Stimulated activated naive CD8-positive, alpha-beta T cell treated with anti-CD3 and anti-CD28 coated beads, Interleukin-15, Interleukin-2, amounts not matched to agents 100 ng/mL and 50 ng/mL, for 24 hours (primary cell): ENCODE data around the gene BAZ1A.
A peak's percentile ranks its signal among the peaks of the same experiment; 100 is the strongest.

Experiments
- H3K27ac Mint-ChIP-seq: one replicate; pipeline ENCODE4 v1.8.0; 2021; ENCODE audit warnings: mild to moderate bottlenecking, mixed read lengths
- H3K27me3 Mint-ChIP-seq: one replicate; pipeline ENCODE4 v1.8.0; 2021; ENCODE audit warnings: mixed read lengths
- H3K36me3 Mint-ChIP-seq: one replicate; pipeline ENCODE4 v1.8.0; 2021; ENCODE audit warnings: low read depth, mixed read lengths
- H3K4me1 Mint-ChIP-seq: one replicate; pipeline ENCODE4 v1.8.0; 2021; ENCODE audit warnings: low read depth, mixed read lengths
- H3K4me3 Mint-ChIP-seq: one replicate; pipeline ENCODE4 v1.8.0; 2021; ENCODE audit warnings: mild to moderate bottlenecking, mixed read lengths
- H3K9me3 Mint-ChIP-seq: one replicate; pipeline ENCODE4 v1.8.0; 2021; ENCODE audit warnings: mixed read lengths

BAZ1A gene

GRCh38 chr14:34872822-34873588 is 2.2 kb downstream of the BAZ1A start:
- H3K4me3 Mint-ChIP-seq, result peak overlapping the region; percentile 93
- H3K27me3 Mint-ChIP-seq, result no peaks in the 10 kb centered on the region
- peaks cover 61% of the 10 kb centered on the region for H3K4me1 Mint-ChIP-seq
- peaks cover 43% of the 10 kb centered on the region for H3K36me3 Mint-ChIP-seq
- H3K9me3 Mint-ChIP-seq, result no peaks in the 10 kb centered on the region
- peak overlapping the region; percentile 96 for H3K27ac Mint-ChIP-seq

- H3K9me3 Mint-ChIP-seq, result no peaks in the 10 kb centered on the region
- H3K4me3 Mint-ChIP-seq, result no peak overlapping the region
- H3K27me3 Mint-ChIP-seq, result no peaks in the 10 kb centered on the region
- peaks cover 55% of the 10 kb centered on the region for H3K36me3 Mint-ChIP-seq
- H3K27ac Mint-ChIP-seq, result no peak overlapping the region
- H3K4me1 Mint-ChIP-seq, result peaks cover 56% of the 10 kb centered on the region
These were observed 8.0 kb downstream of the BAZ1A start for GRCh38 chr14:34867199-34867598.

- Mint-ChIP-seq H3K4me3 (no peak overlapping the region), H3K4me1 (peaks cover 47% of the 10 kb centered on the region), H3K36me3 (peaks cover 55% of the 10 kb centered on the region), H3K9me3 (no peaks in the 10 kb centered on the region), H3K27ac (no peak overlapping the region), H3K27me3 (no peaks in the 10 kb centered on the region)
These were observed 9.1 kb downstream of the BAZ1A start for GRCh38 chr14:34865889-34866574.

GRCh38 chr14:34863844-34864243 is 11.3 kb downstream of the BAZ1A start:
- Mint-ChIP-seq H3K4me3 (no peak overlapping the region), H3K27me3 (no peaks in the 10 kb centered on the region), H3K9me3 (no peaks in the 10 kb centered on the region), H3K36me3 (peaks cover 61% of the 10 kb centered on the region), H3K4me1 (peaks cover 35% of the 10 kb centered on the region), H3K27ac (no peak overlapping the region)

GRCh38 chr14:34858765-34859164 is 16.4 kb downstream of the BAZ1A start:
- peak overlapping the region; percentile 75 for H3K27ac Mint-ChIP-seq
- H3K27me3 Mint-ChIP-seq, result no peaks in the 10 kb centered on the region
- H3K4me1 Mint-ChIP-seq, result peaks cover 32% of the 10 kb centered on the region
- peaks cover 72% of the 10 kb centered on the region for H3K36me3 Mint-ChIP-seq
- H3K4me3 Mint-ChIP-seq, result no peak overlapping the region
- H3K9me3 Mint-ChIP-seq, result no peaks in the 10 kb centered on the region

GRCh38 chr14:34857689-34858449 is 17.3 kb downstream of the BAZ1A start:
- peak overlapping the region; percentile 19 for H3K4me3 Mint-ChIP-seq
- no peaks in the 10 kb centered on the region for H3K9me3 Mint-ChIP-seq
- peaks cover 76% of the 10 kb centered on the region for H3K36me3 Mint-ChIP-seq
- H3K27ac Mint-ChIP-seq, result peak overlapping the region; percentile 82
- H3K4me1 Mint-ChIP-seq, result peaks cover 32% of the 10 kb centered on the region
- H3K27me3 Mint-ChIP-seq, result no peaks in the 10 kb centered on the region

- Mint-ChIP-seq H3K27ac (no peak overlapping the region), H3K4me3 (no peak overlapping the region), H3K27me3 (no peaks in the 10 kb centered on the region), H3K36me3 (peaks cover 61% of the 10 kb centered on the region), H3K4me1 (peaks cover 14% of the 10 kb centered on the region), H3K9me3 (no peaks in the 10 kb centered on the region)
These were observed 22.1 kb downstream of the BAZ1A start for GRCh38 chr14:34853041-34853440.

- no peaks in the 10 kb centered on the region for H3K27me3 Mint-ChIP-seq
- no peak overlapping the region for H3K27ac Mint-ChIP-seq
- H3K4me3 Mint-ChIP-seq, result no peak overlapping the region
- H3K4me1 Mint-ChIP-seq, result peaks cover 4% of the 10 kb centered on the region
- H3K9me3 Mint-ChIP-seq, result no peaks in the 10 kb centered on the region
- H3K36me3 Mint-ChIP-seq, result peaks cover 60% of the 10 kb centered on the region
These were observed 23.8 kb downstream of the BAZ1A start for GRCh38 chr14:34851395-34851794.

GRCh38 chr14:34845869-34846268 is 29.3 kb downstream of the BAZ1A start:
- Mint-ChIP-seq H3K4me3 (no peak overlapping the region), H3K27ac (no peak overlapping the region), H3K9me3 (no peaks in the 10 kb centered on the region), H3K27me3 (no peaks in the 10 kb centered on the region), H3K4me1 (peaks cover 18% of the 10 kb centered on the region), H3K36me3 (peaks cover 72% of the 10 kb centered on the region)

- no peaks in the 10 kb centered on the region for H3K27me3 Mint-ChIP-seq
- H3K27ac Mint-ChIP-seq, result peak overlapping the region; percentile 55
These were observed 32.1 kb downstream of the BAZ1A start for GRCh38 chr14:34843011-34843554.

GRCh38 chr14:34837801-34838322 is 37.3 kb downstream of the BAZ1A start:
- H3K4me1 Mint-ChIP-seq, result peaks cover 32% of the 10 kb centered on the region
- no peaks in the 10 kb centered on the region for H3K9me3 Mint-ChIP-seq
- peaks cover 54% of the 10 kb centered on the region for H3K36me3 Mint-ChIP-seq
- no peak overlapping the region for H3K27ac Mint-ChIP-seq
- H3K27me3 Mint-ChIP-seq, result no peaks in the 10 kb centered on the region
- no peak overlapping the region for H3K4me3 Mint-ChIP-seq

More at GRCh38 chr14:34843011-34843554, 32.1 kb downstream of the BAZ1A start:
- Mint-ChIP-seq H3K9me3 (no peaks in the 10 kb centered on the region), H3K36me3 (peaks cover 71% of the 10 kb centered on the region), H3K4me1 (peaks cover 18% of the 10 kb centered on the region), H3K4me3 (no peak overlapping the region)

GRCh38 chr14:34835312-34835711 is 39.8 kb downstream of the BAZ1A start:
- no peaks in the 10 kb centered on the region for H3K27me3 Mint-ChIP-seq
- H3K9me3 Mint-ChIP-seq, result no peaks in the 10 kb centered on the region
- H3K36me3 Mint-ChIP-seq, result peaks cover 46% of the 10 kb centered on the region
- peaks cover 43% of the 10 kb centered on the region for H3K4me1 Mint-ChIP-seq
- H3K4me3 Mint-ChIP-seq, result no peak overlapping the region
- H3K27ac Mint-ChIP-seq, result no peak overlapping the region

- Mint-ChIP-seq H3K27ac (peak overlapping the region; percentile 63), H3K4me1 (peaks cover 51% of the 10 kb centered on the region), H3K27me3 (no peaks in the 10 kb centered on the region), H3K36me3 (peaks cover 50% of the 10 kb centered on the region), H3K4me3 (no peak overlapping the region), H3K9me3 (no peaks in the 10 kb centered on the region)
These were observed 41.3 kb downstream of the BAZ1A start for GRCh38 chr14:34833549-34834523.

- Mint-ChIP-seq H3K4me1 (peaks cover 38% of the 10 kb centered on the region), H3K27ac (peak overlapping the region; percentile 51), H3K27me3 (no peaks in the 10 kb centered on the region), H3K4me3 (no peak overlapping the region), H3K36me3 (peaks cover 71% of the 10 kb centered on the region), H3K9me3 (no peaks in the 10 kb centered on the region)
These were observed 48.5 kb downstream of the BAZ1A start for GRCh38 chr14:34826661-34827060.
